ENCODE data around the gene KDM5C. TPM values are rescaled to one million over a fixed set of nuclear protein-coding genes. Genes with fewer than 3 reads are reported as not detected.

The KDM5C gene
- total RNA-seq, 4 donors from 2014 or later, result 126 to 318 (median 160) TPM

GRCh38 chrX:53193093-53193492 lies 31.9 kb downstream of the KDM5C start:
- no peaks in the 10 kb centered on the region for H3K9me3 ChIP-seq
- H3K4me3 ChIP-seq, result no peak overlapping the region
- DNase-seq (ENCODE audit: low spot score in 2 of 2), result no peak
- no peaks in the 10 kb centered on the region for H3K4me1 ChIP-seq
- H3K27ac ChIP-seq, result no peak overlapping the region
- no peaks in the 10 kb centered on the region for H3K27me3 ChIP-seq
- H3K36me3 ChIP-seq, result peaks cover 61% of the 10 kb centered on the region
- 96% methylated on average over 15 of the region's 16 CpGs for WGBS
- TF ChIP-seq EP300 (IDR thresholded peaks at IDR 0.05), result no peak
- TF ChIP-seq POLR2A (IDR thresholded peaks at IDR 0.05), result no peak

- H3K9me3 ChIP-seq, result no peaks in the 10 kb centered on the region
- TF ChIP-seq EP300 (IDR thresholded peaks at IDR 0.05) (no peak), CTCF (IDR thresholded peaks at IDR 0.05) (no peak), POLR2A (IDR thresholded peaks at IDR 0.05) (no peak), POLR2AphosphoS5 (IDR thresholded peaks at IDR 0.05) (no peak)
- 78% methylated on average over 6 of the region's 6 CpGs for WGBS
These were observed 34.5 kb downstream of the KDM5C start for GRCh38 chrX:53190363-53190960.

GRCh38 chrX:53188763-53189162 lies 36.2 kb downstream of the KDM5C start:
- WGBS, result 92% methylated on average over 2 of the region's 2 CpGs
- no peaks in the 10 kb centered on the region for H3K9me3 ChIP-seq
- no peak overlapping the region for H3K27ac ChIP-seq
- peaks cover 19% of the 10 kb centered on the region for H3K36me3 ChIP-seq
- H3K4me1 ChIP-seq, result no peaks in the 10 kb centered on the region
- DNase-seq (ENCODE audit: low spot score in 2 of 2), result no peak
- H3K27me3 ChIP-seq, result no peaks in the 10 kb centered on the region
- TF ChIP-seq POLR2AphosphoS5 (IDR thresholded peaks at IDR 0.05), result no peak
- TF ChIP-seq CTCF (IDR thresholded peaks at IDR 0.05), result no peak
- no peak for TF ChIP-seq POLR2A (IDR thresholded peaks at IDR 0.05)
- TF ChIP-seq EP300 (IDR thresholded peaks at IDR 0.05), result no peak
- H3K4me3 ChIP-seq, result no peak overlapping the region

More at GRCh38 chrX:53190363-53190960, 34.5 kb downstream of the KDM5C start:
- H3K4me1 ChIP-seq, result no peaks in the 10 kb centered on the region
- no peak overlapping the region for H3K27ac ChIP-seq
- no peak overlapping the region for H3K4me3 ChIP-seq
- H3K27me3 ChIP-seq, result no peaks in the 10 kb centered on the region
- H3K36me3 ChIP-seq, result peaks cover 36% of the 10 kb centered on the region
- no peak for DNase-seq (ENCODE audit: low spot score in 2 of 2)

GRCh38 chrX:53186351-53186750 lies 38.7 kb downstream of the KDM5C start:
- Histone ChIP-seq H3K9me3 (no peaks in the 10 kb centered on the region), H3K4me3 (no peak overlapping the region), H3K4me1 (no peaks in the 10 kb centered on the region), H3K27ac (no peak overlapping the region), H3K27me3 (no peaks in the 10 kb centered on the region), H3K36me3 (no peaks in the 10 kb centered on the region)
- no peak for TF ChIP-seq POLR2A (IDR thresholded peaks at IDR 0.05)
- TF ChIP-seq EP300 (IDR thresholded peaks at IDR 0.05), result no peak
- TF ChIP-seq POLR2AphosphoS5 (IDR thresholded peaks at IDR 0.05), result no peak
- no peak for TF ChIP-seq CTCF (IDR thresholded peaks at IDR 0.05)
- no peak for DNase-seq (ENCODE audit: low spot score in 2 of 2)
- WGBS, result 58% methylated on average over 2 of the region's 2 CpGs

GRCh38 chrX:53184836-53185235 lies 40.2 kb downstream of the KDM5C start:
- no peak for TF ChIP-seq CTCF (IDR thresholded peaks at IDR 0.05)
- no peak for TF ChIP-seq EP300 (IDR thresholded peaks at IDR 0.05)
- no peak for TF ChIP-seq POLR2AphosphoS5 (IDR thresholded peaks at IDR 0.05)
- no peak for TF ChIP-seq POLR2A (IDR thresholded peaks at IDR 0.05)
- no peak for DNase-seq (ENCODE audit: low spot score in 2 of 2)
- Histone ChIP-seq H3K4me1 (no peaks in the 10 kb centered on the region), H3K36me3 (no peaks in the 10 kb centered on the region), H3K27me3 (no peaks in the 10 kb centered on the region), H3K4me3 (no peak overlapping the region), H3K27ac (no peak overlapping the region), H3K9me3 (no peaks in the 10 kb centered on the region)
- 84% methylated on average over 2 of the region's 2 CpGs for WGBS

- TF ChIP-seq EP300 (IDR thresholded peaks at IDR 0.05), result no peak
- TF ChIP-seq POLR2A (IDR thresholded peaks at IDR 0.05), result no peak
- TF ChIP-seq CTCF (IDR thresholded peaks at IDR 0.05), result no peak
- TF ChIP-seq POLR2AphosphoS5 (IDR thresholded peaks at IDR 0.05), result no peak
- H3K27ac ChIP-seq, result no peak overlapping the region
- no peaks in the 10 kb centered on the region for H3K9me3 ChIP-seq
- no peak overlapping the region for H3K4me3 ChIP-seq
- no peaks in the 10 kb centered on the region for H3K4me1 ChIP-seq
- no peaks in the 10 kb centered on the region for H3K36me3 ChIP-seq
- no peak for DNase-seq (ENCODE audit: low spot score in 2 of 2)
- WGBS, result 94% methylated on average over 7 of the region's 7 CpGs
- no peaks in the 10 kb centered on the region for H3K27me3 ChIP-seq
These were observed 53.7 kb downstream of the KDM5C start for GRCh38 chrX:53171356-53171755.

Measured in suprapubic skin (tissue), 4 donors.